ENCODE data around the gene LHFPL3. TPM values are rescaled to one million over a fixed set of nuclear protein-coding genes. Genes with fewer than 3 reads are reported as not detected.

LHFPL3 gene
- total RNA-seq, 1 donor from 2014 or later = 0.30 TPM

DNA sequence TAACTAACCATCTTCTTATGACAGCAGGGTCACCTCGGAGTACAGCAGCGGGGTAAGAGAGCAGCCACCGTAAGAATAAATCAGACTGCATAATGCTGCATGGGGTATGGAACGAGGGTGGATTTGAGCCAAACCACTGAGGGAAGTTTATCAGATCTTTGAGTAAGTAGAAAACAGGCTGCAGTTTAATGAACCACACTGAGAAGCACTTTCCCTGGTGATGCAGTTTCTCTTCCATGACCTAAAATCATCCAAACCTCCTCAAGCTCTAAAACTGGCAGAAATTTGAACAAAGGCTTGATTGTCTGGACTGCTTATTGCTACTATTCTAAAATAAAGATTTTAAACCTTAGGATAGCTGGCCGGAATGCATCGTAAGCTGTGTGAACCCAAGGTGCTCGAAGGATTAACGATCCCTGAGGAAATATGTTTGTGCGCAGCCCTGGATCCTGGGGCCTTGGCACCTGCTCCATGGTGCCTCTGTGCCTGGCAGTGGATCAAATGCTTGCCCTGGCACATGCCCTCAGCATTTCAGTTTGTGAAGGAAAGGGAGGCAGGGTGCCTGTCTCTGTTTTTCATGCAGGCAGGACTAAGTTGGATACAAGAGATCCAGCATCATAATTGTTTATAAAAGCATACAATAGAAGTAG, 322.7 kb downstream of the LHFPL3 start:
- no peak overlapping the region for H3K9ac ChIP-seq
- no peaks in the 10 kb centered on the region for H3F3A ChIP-seq (ENCODE audit: low read depth)
- no peak overlapping the region for H2AFZ ChIP-seq (replicated peaks)
- H3K9me3 Mint-ChIP-seq = no peaks in the 10 kb centered on the region
- no peaks in the 10 kb centered on the region for H3K36me3 ChIP-seq
- H3K36me3 Mint-ChIP-seq = no peaks in the 10 kb centered on the region
- H3K9me3 ChIP-seq (ENCODE audit: low read depth) = no peaks in the 10 kb centered on the region
- no peaks in the 10 kb centered on the region for H3K4me1 Mint-ChIP-seq
- H3K4me2 ChIP-seq = no peak overlapping the region
- no peak overlapping the region for H3K4me3 Mint-ChIP-seq
- no peak overlapping the region for H3K4me3 ChIP-seq
- no peak overlapping the region for H3K27ac Mint-ChIP-seq
- TF ChIP-seq, protein P1, sequence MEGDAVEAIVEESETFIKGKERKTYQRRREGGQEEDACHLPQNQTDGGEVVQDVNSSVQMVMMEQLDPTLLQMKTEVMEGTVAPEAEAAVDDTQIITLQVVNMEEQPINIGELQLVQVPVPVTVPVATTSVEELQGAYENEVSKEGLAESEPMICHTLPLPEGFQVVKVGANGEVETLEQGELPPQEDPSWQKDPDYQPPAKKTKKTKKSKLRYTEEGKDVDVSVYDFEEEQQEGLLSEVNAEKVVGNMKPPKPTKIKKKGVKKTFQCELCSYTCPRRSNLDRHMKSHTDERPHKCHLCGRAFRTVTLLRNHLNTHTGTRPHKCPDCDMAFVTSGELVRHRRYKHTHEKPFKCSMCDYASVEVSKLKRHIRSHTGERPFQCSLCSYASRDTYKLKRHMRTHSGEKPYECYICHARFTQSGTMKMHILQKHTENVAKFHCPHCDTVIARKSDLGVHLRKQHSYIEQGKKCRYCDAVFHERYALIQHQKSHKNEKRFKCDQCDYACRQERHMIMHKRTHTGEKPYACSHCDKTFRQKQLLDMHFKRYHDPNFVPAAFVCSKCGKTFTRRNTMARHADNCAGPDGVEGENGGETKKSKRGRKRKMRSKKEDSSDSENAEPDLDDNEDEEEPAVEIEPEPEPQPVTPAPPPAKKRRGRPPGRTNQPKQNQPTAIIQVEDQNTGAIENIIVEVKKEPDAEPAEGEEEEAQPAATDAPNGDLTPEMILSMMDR (IDR thresholded peaks at IDR 0.05) = no peak
- no peak for TF ChIP-seq EZH2phosphoT487 (IDR thresholded peaks at IDR 0.05)
- no peak for TF ChIP-seq EZH2 (IDR thresholded peaks at IDR 0.05)
- DNase-seq (ENCODE audit: low spot score) = no peak
- no peaks in the 10 kb centered on the region for H3K79me2 ChIP-seq (ENCODE audit: low read depth)
- H3K27me3 ChIP-seq = no peaks in the 10 kb centered on the region
- no peaks in the 10 kb centered on the region for H3K4me1 ChIP-seq
- no peaks in the 10 kb centered on the region for H3K27me3 Mint-ChIP-seq (ENCODE audit: insufficient read depth, low read depth)
- no peaks in the 10 kb centered on the region for H4K20me1 ChIP-seq (ENCODE audit: low read depth)
- H3K27ac ChIP-seq = no peak overlapping the region

GRCh38 chr7:104652434-104652833, 324.0 kb downstream of the LHFPL3 start:
- H3K36me3 ChIP-seq = no peaks in the 10 kb centered on the region
- DNase-seq (ENCODE audit: low spot score) = no peak
- no peaks in the 10 kb centered on the region for H3F3A ChIP-seq (ENCODE audit: low read depth)
- Mint-ChIP-seq H3K36me3 (no peaks in the 10 kb centered on the region), H3K4me3 (no peak overlapping the region), H3K9me3 (no peaks in the 10 kb centered on the region), H3K27ac (no peak overlapping the region), H3K4me1 (no peaks in the 10 kb centered on the region), H3K27me3 (ENCODE audit: insufficient read depth, low read depth) (no peaks in the 10 kb centered on the region)
- H3K27me3 ChIP-seq = no peaks in the 10 kb centered on the region
- no peak overlapping the region for H3K9ac ChIP-seq
- H3K4me2 ChIP-seq = no peak overlapping the region
- no peaks in the 10 kb centered on the region for H4K20me1 ChIP-seq (ENCODE audit: low read depth)
- no peaks in the 10 kb centered on the region for H3K9me3 ChIP-seq (ENCODE audit: low read depth)
- no peak overlapping the region for H3K4me3 ChIP-seq
- no peak for TF ChIP-seq EZH2 (IDR thresholded peaks at IDR 0.05)
- TF ChIP-seq, protein P1 (IDR thresholded peaks at IDR 0.05) = no peak
- TF ChIP-seq EZH2phosphoT487 (IDR thresholded peaks at IDR 0.05) = no peak
- no peaks in the 10 kb centered on the region for H3K79me2 ChIP-seq (ENCODE audit: low read depth)
- H3K27ac ChIP-seq = no peak overlapping the region
- H3K4me1 ChIP-seq = no peaks in the 10 kb centered on the region
- H2AFZ ChIP-seq (replicated peaks) = no peak overlapping the region

GRCh38 chr7:104652865-104653264, 324.5 kb downstream of the LHFPL3 start:
- H3K27ac ChIP-seq = no peak overlapping the region
- H2AFZ ChIP-seq (replicated peaks) = no peak overlapping the region
- H3K27ac Mint-ChIP-seq = no peak overlapping the region
- no peaks in the 10 kb centered on the region for H3K9me3 Mint-ChIP-seq
- H3F3A ChIP-seq (ENCODE audit: low read depth) = no peaks in the 10 kb centered on the region
- H3K27me3 ChIP-seq = no peaks in the 10 kb centered on the region
- no peaks in the 10 kb centered on the region for H3K36me3 Mint-ChIP-seq
- no peaks in the 10 kb centered on the region for H3K27me3 Mint-ChIP-seq (ENCODE audit: insufficient read depth, low read depth)
- DNase-seq (ENCODE audit: low spot score) = no peak
- H3K9me3 ChIP-seq (ENCODE audit: low read depth) = no peaks in the 10 kb centered on the region
- no peak overlapping the region for H3K4me3 Mint-ChIP-seq
- H3K9ac ChIP-seq = no peak overlapping the region
- no peak overlapping the region for H3K4me2 ChIP-seq
- no peaks in the 10 kb centered on the region for H3K79me2 ChIP-seq (ENCODE audit: low read depth)
- no peaks in the 10 kb centered on the region for H4K20me1 ChIP-seq (ENCODE audit: low read depth)
- TF ChIP-seq EZH2phosphoT487 (IDR thresholded peaks at IDR 0.05) (no peak), EZH2 (IDR thresholded peaks at IDR 0.05) (no peak)
- TF ChIP-seq, protein P1 (IDR thresholded peaks at IDR 0.05) = no peak
- no peaks in the 10 kb centered on the region for H3K4me1 ChIP-seq
- H3K4me3 ChIP-seq = no peak overlapping the region
- no peaks in the 10 kb centered on the region for H3K36me3 ChIP-seq
- H3K4me1 Mint-ChIP-seq = no peaks in the 10 kb centered on the region
